HG02970 (cell line): Measurements from ENCODE around the gene WDR82.

Experiments
- ATAC-seq: cut with Tn5 transposase; IDR thresholded peaks from one replicate; pipeline ENCODE4 v1.9.1; 2021; ENCODE audit warnings: mild to moderate bottlenecking, moderate library complexity, moderate number of reproducible peaks; ENCODE audit not compliant: unreplicated experiment, low FRiP score

The WDR82 gene

GRCh38 chr3:52310861-52311575 lies 32.6 kb upstream of the WDR82 start:
- no peak for ATAC-seq

DNA sequence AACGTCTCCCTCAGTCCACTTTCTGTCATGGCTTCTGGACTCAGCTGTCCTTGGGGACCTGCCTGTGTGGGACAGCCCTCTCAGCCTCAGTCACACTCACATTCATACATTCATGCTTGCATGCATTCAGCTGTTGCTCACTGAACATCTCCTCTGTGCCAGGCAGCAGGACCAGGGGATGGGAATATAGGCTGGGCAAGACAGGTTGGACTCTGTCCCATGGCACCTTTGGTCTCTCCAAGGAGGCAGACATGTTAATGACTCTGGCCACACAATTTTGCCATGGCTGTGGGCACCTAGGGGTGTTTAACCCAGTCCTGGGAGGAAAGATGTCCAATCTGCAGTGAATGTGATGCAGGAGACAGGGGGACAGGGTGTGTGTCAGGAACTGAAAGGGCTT lies 29.9 kb upstream of the WDR82 start:
- no peak for ATAC-seq

DNA sequence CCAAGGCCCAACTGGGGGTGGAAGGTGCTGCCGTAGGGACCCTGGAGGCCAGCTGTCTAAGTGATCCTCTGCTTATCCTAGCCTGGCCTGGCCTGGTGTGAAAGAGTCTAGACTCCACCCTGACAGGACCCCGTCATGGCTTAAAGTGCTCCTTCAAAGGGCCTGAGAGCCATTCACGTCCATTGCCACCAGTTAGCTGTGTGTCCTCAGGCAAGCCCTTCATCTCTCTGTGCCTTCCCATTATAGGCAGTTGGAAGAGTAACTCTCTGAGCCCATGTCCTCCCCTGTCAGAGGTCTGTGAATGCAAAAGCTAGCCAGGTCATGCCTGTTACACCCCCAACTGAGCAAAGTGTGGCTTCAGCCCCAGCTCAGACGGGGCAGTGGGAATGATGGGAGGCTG lies 28.5 kb upstream of the WDR82 start:
- ATAC-seq: no peak

DNA sequence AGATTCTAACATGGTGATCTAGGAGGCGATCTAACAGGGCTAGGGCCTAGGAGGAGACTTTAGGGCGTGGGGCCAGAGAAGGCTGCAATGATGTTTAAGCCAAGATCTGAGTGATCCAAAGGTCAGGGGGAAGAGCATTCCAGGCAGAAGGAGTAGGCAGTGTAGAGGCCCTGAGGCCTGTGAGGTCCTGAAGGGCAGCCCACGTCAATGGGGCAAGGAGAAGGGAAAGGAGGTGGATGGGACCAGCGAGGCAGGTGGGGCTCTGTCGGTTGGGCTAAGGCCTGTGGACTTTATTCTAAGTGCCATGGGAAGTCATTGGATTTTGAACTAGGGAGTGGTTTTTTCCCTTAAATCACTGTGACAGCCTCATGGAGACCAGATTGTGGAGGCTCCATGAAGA lies 27.5 kb upstream of the WDR82 start:
- ATAC-seq: no peak

GRCh38 chr3:52303811-52304210 lies 25.4 kb upstream of the WDR82 start:
- ATAC-seq: no peak

GRCh38 chr3:52302426-52303145 lies 24.1 kb upstream of the WDR82 start:
- no peak for ATAC-seq

- ATAC-seq: no peak
Observed at GRCh38 chr3:52299879-52300611, 21.6 kb upstream of the WDR82 start.

GRCh38 chr3:52299247-52299878 lies 20.9 kb upstream of the WDR82 start:
- ATAC-seq: no peak

DNA sequence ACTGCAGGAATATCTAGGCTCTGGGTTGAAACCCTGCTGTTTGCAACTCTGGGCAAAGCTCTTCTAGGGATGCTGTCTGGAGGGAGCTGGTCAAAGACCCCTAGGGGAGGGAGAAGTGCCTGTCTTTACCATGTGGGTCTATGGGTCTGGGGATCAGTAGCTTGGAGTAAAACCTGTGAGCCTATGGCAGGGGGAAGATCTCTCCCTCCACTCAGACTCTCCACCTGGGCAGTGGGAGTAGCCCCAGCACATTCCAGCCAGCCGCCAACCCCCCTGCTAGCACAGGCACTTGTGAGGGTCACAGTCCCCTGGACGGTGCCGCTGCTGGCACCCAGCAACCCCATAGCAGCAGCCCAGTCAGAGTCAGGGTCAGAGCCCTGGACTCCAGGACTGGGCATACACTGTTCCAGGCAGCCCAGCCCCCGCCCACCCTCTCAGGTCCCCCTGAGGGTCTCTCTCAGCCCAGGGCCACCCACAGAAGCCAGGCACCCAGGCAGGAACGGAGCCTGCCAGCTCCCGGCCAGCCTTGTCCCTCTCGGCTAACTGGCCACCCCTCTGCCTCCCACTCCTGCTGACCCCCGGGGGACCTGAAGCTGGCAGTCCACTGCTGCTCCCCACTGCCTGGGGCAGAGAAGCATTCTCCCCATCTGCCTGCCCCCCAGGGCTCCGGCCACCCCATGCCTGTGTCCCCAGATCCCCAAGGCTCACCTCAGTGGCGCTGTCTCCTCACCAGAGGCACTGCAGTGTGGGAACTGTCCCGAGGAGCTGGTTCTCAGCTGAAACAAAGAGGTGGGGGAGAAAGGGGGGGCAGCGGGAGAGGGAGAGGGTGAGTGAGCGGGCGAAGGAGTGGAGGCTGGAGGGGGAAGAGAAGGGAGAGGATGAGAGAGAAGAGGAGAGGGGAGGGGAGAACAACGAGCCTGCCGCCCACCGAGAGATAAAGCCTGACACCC lies 20.0 kb upstream of the WDR82 start:
- ATAC-seq: no peak

DNA sequence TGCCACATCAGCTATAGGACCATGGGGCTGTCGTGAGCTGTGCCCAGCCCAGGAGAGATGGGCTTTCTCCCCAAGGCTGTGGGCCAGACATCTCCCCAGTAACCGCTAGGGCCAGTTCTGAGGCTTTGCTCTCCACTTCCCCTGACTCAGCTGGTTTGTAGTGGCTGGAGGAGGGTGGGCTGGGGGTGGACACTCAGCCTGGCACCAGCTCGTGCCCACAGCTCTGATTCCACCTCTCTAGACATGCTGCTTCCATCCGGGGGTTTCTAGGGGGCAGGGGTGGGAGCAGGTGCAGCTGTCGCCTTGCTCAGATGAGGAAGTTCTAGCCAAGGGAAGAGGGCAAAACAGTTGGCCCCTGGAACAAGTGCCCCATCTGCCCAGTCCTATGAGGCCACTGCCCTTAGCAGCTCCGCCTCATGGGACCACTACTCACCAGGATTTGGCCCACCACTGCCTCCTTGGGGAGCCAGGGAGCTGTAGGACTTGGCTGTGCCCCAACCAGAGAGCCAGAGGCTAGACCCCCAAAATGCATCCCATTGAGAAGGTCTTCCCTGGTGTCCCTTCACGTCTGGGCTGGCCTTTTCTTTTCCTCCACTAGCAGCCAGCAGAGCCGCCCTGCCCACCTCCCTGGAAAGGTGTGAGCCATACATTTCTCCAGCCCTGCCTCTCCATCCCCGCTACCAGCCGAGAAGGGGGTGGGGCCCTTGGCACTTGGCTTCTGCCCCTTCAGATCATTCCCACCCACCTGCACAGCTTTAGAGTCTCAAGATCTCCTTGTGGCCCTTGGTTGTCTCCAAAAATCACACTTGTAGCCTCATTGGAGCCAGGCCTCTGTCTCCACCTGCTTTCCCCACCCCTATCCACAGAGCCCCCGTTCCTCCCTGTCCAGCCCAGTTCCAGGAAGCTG lies 19.0 kb upstream of the WDR82 start:
- ATAC-seq: no peak

- no peak for ATAC-seq
Observed at GRCh38 chr3:52295671-52296208, 17.3 kb upstream of the WDR82 start.

DNA sequence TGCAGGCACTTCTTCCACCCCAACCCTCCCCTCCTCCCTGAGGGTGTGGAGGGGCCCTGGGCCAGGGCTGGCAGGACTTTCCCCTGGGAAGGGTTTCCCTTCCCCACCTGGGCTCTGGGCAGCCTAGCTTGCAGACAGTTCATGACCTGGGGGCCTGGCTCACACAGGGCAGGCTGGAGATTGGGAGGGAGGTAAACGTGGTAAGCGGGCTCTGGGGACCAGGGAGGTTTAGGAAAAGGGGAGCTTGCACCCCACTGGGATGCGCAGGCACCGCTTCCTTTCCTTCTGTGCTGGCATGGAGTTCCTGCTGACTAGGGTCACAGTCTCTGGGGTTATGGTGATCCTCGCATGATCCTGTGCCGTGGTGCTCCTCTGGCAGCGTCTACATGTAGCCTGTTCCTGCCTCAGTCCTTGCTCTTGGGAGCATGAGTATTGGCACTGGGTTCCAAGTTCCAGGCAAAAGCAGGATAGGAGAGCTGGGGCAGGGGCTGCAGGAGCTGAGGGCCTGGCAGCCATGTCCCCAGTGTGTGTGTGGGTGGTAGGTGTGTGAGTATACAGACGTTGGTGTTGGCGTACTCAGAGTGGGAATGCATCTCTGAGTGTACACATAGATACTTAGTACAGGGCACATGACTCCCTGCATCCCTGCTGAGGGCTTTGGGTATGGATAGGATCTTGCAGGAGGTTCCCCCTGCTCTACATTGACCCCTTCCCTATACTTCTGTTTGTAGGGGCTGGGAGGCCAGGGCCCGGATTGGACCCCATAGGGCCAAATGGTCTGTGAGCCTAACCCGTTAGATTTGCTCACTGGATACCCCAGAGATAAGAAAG lies 16.1 kb upstream of the WDR82 start:
- no peak for ATAC-seq

DNA sequence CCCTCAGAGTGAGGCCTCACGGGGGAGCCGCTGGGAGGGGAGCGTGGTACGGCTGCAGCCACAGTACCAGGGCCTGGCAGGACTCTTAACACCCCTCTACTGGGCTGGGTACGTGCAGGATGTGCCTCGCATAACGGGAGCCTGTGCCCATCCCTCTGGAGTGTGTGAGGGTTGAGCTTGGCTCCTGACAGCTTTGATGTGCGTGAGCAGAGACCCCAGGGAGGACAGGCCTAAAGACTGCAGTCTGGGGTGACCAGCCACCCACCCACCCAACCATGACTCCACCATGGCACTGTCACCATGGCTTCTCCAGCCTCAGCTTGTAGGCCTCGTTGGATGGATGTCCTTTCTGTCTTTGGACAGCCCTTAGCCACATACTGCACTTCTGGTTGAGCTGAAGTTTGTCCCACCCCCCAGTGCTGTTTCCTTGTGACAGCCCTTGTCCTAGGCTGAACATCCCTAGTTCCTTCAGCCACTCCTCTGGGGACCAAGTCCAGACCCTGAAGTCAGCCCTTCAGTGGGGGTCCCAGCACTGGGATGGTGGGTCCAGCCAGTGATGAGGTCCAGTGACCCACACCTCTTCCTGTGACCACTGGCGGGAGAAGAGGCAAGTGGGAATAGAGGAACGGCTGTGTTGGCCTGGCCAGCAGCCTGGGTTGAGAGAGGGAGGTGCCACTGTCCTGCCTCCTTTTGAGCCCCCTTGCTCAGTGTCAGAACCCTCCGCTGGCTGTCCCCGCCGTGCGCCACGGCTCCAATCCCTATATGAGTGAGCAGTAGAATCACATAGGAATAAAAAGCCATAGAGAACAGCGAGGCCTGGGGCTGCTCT lies 15.3 kb upstream of the WDR82 start:
- ATAC-seq: no peak

- ATAC-seq: no peak
Observed at GRCh38 chr3:52292247-52293065, 14.0 kb upstream of the WDR82 start.

GRCh38 chr3:52291508-52292181 lies 13.2 kb upstream of the WDR82 start:
- no peak for ATAC-seq
